Measurements from ENCODE around the gene CENPE.

- TF ChIP-seq EZH2 (IDR thresholded peaks at IDR 0.05; ENCODE audit: borderline replicate concordance, low read depth, low read length, severe bottlenecking) (no peak), CTCF (IDR thresholded peaks at IDR 0.05; ENCODE audit: extremely low read depth in 1 of 2, insufficient read depth in 1 of 2, low read depth in 1 of 2, low read length in 2 of 2) (no peak), POLR2A (IDR thresholded peaks at IDR 0.05; ENCODE audit: low read depth, low read length) (no peak), MAX (IDR thresholded peaks at IDR 0.05; ENCODE audit: insufficient read depth, insufficient read length) (no peak)
These were observed 80.0 kb downstream of the CENPE start for GRCh38 chr4:103118166-103118565.

All from endothelial cell of umbilical vein (primary cell).